HG02759 (cell line): ENCODE results near the gene CREB3.

ENCODE experiments used
- ATAC-seq: cut with Tn5 transposase; IDR thresholded peaks from one replicate; pipeline ENCODE4 v1.9.1; 2021; ENCODE audit warnings: mild to moderate bottlenecking, moderate library complexity; ENCODE audit not compliant: unreplicated experiment

Gene CREB3

DNA sequence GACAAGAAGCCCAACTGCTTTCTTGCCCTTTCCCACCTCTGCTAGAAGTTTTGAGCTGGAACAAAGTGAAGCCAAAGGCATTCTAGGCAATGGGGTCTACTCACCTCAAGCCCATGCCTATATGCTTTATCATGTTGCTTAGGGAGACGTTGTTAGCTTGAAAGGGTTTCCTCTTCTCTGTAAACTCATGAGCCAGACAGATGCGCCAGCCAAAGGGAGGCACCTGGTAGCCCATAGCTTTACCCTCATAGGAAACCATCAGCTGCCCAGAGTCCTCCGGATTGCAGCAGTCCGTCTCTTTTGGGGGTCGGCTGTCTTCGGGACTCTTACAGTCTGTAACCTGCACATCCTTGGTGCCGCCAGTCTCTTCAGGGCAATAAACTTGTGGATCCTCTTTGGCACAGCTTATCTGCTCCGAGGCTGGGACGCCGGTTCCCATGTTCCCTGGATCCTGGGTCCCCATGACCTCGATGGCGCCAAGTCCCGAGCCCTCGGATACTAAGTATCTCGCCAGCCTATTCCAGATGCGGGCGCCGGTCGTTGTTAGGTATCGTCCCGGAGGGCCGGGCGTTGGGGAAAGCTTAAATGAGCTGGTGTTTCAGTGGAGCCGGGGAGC is 15.9 kb downstream of the CREB3 start:
- no peak for ATAC-seq

DNA sequence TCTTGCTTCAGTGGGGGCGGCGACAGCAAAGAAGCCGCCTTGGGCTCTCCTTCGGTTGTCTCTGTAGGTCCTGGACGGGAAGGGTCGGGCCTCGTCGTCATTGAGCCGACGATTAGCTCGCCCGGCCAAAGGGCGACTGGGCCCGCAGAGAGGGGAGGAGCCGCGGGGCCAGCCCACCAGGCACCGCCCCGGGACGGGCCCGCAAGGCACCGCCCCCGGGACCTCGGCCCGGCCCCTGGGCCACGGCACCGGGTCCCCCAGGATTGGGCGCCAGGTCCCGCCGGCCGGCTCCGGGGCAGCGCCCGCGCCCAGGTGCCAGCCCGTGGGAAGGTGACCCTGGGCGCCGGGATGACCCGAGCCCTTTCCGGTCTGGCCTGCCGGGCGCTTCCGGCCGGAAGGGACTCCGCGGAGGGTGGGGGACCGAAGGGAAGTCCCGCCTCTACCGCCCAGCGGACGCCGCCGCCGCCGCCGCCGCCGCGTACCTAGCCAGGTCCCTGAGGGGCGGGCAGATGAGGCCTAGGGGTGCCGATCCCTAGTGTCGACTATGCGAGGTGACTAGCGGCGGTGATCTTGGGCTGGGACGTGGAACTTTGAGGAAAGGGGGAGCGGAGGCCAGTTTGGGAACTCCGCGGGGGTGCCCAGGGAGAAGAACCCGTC is 16.5 kb downstream of the CREB3 start, which contains the start of the genes GBA2 and RGP1:
Gene GBA2, minus strand, starts transcription at position 371 of the 657 bp plus-strand sequence. CDS start 524 bp downstream, outside the sequence.
Gene RGP1, plus strand, starts transcription at position 430 of the 657 bp plus-strand sequence. CDS start 469 bp downstream, outside the sequence.
- ATAC-seq = peak; percentile 85

- peak; percentile 24 for ATAC-seq
Measured at GRCh38 chr9:35749515-35750255, 17.2 kb downstream of the CREB3 start.

DNA sequence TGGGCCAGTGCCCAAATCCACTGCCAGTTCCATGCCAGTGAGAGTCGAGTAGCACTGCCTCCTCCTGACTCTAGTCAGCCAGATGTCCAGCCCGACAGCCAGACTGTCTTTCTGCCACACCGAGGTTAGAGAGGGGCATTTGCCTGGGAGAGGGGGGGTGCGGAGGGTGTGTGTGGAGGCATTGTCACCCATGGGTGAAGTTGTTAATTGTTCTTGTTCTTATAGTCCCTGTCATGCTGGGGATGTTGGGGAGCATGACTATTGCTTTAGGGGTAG is 17.7 kb downstream of the CREB3 start:
- no peak for ATAC-seq

GRCh38 chr9:35753466-35753865 is 21.0 kb downstream of the CREB3 start:
- ATAC-seq = no peak

GRCh38 chr9:35754264-35754663 is 21.8 kb downstream of the CREB3 start, which contains the start of gene MSMP:
Gene MSMP (minus strand): TSS chr9:35754276. CDS start chr9:35754129, 147 bp downstream.
- no peak for ATAC-seq

DNA sequence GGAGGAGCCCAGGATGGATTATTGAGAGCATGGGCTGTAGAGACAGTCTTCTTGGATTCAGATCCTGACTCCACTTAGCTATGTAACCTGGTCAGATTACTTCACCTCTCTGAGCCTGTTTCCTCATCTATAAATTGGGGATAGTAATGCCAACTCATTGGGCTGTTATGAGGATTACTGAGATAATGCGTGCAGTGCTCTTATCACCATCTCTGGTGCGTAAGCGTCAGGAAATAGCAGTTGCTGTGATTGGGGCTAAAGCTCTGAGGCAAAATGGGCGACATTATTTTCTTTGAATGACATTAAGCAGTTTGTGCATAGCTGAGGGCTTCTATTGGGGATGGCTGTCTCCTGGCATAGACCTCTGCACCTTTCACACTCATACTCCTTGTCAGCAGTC is 22.6 kb downstream of the CREB3 start:
- no peak for ATAC-seq

- peak; percentile 73 for ATAC-seq
Measured at GRCh38 chr9:35756275-35757225, 24.1 kb downstream of the CREB3 start.

- ATAC-seq = peak; percentile 45
Measured at GRCh38 chr9:35757226-35757891, 24.9 kb downstream of the CREB3 start.

GRCh38 chr9:35757892-35758275 is 25.4 kb downstream of the CREB3 start:
- no peak for ATAC-seq

- no peak for ATAC-seq
Measured at GRCh38 chr9:35758475-35759050, 26.1 kb downstream of the CREB3 start.

DNA sequence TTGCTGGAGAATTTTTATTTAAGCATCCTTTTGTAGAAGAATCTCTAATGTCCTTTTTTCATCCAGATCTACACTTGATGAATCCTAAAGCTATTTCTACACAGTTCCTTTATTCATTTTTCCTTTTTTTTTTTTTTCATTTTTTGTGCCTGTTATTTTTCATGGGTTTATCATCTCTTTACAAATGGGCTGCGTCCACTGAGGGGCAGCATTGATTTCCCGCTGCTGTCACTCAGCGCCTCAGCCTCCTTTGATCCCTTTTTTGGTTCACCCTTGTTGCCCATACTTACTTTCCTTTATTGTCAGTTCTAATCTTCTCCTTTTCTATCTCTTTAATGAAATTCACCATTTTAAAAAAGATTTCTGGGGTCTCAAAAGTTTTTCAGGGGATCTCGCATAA is 27.3 kb downstream of the CREB3 start:
- ATAC-seq = no peak

DNA sequence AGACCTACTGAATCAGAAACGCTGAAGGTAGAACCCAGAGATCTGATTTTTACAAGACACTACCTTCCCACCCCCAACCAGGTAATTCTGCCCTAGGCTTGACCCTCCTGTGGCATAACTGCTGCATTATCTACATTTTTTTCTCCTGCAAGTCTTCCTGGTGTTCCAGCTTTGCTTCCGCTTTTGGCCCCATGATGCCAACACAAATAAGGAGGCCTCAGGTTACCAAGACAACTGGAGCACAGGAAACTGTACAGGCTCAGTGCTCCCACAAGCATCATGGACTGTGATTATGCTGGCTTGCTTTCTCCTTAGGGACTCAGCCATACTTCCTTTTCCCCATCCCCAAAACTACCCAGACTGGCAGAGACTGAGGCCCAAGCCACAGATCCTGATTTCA is 28.2 kb downstream of the CREB3 start:
- no peak for ATAC-seq

DNA sequence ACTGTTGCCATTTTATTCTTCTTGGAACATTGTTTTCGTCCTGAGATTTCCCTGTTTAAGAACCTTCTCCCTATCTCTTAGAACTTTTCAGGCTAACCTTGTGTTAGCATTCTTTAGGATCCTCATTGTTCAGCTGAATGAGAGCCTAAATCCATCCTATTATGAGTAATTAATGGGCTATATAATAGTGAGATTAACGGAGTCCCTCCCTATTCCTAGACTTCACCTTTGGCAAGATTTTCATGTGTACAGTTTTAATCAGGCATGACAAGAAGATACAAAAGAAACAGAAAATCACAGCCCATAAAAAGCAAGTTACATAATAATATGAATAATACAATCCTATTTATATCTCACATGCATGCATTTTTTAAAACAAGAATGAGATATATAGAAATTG is 30.7 kb downstream of the CREB3 start:
- ATAC-seq = no peak

DNA sequence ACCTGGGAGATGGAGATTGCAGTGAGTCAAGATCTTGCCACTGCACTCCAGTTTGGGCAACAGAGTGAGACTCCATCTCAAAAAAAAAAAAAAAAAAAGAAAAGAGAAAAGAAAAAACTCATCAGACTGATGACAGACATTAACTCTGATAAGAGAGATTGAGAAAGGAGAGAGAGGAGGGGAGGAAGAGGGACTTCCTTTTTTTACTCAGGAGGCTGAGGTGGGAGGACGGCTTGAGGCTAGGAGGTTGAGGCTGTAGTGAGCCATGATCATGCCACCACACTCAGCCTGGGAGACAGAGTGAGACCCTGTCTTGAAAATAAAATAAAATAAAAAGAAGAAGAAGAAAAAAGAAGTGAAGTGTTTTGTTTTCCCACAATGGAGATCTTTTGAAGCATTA is 31.3 kb downstream of the CREB3 start:
- ATAC-seq = no peak

DNA sequence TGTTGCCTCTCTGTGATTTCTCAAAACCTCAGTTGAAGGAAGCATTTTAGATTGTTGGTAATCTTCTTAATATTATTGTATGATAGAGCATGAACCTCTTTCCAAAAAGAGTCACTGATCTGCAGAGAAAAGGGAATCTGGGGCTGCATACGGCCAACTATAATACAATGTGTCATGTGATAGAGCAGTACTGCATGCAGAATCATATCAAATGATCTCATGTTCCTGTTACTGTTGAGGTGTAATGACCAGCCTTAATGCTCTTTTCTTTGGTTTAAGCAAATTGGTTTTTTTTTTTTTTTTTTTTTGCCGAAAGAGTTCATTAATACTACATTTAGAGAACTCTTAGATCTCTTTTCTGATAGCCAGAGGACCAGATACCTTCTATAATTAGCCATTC is 34.5 kb downstream of the CREB3 start:
- ATAC-seq = no peak

DNA sequence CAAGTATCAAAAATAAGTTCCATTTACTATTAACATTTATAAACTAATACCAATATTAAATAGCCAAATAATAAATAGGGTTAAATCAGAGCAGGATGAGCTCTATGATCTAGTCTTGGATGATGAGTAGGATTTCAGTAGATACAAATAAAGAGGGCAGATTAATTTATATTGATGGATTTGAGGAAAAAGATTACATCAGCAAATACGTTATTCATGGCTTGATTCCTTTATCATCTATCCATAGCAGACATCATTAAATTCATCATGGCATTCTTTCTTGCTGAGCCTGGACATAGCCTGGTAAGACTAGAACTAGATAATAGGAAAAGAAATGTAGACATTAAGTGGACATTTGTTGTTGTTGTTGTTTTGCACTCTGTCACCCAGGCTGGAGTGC is 35.0 kb downstream of the CREB3 start:
- no peak for ATAC-seq

DNA sequence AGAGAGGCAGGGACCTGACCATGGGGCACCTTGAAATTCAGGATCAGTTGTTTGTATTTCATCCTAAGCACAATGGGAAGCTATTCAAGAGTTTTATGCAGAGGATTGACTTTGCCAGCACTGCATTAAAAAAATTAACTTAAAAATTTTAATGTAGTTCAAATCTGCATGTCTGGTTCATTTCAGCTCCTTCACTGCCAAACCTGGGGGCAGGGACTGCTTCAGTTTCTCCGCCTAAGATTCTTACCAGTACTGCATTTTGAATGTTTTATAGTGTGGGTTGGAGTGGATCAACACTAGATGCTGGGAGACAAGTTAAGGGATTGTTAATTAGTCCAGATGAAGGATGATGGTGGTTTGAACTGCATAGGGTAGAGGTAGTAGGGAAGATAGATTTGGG is 37.3 kb downstream of the CREB3 start:
- ATAC-seq = no peak

GRCh38 chr9:35771075-35771433 is 38.6 kb downstream of the CREB3 start:
- no peak for ATAC-seq

DNA sequence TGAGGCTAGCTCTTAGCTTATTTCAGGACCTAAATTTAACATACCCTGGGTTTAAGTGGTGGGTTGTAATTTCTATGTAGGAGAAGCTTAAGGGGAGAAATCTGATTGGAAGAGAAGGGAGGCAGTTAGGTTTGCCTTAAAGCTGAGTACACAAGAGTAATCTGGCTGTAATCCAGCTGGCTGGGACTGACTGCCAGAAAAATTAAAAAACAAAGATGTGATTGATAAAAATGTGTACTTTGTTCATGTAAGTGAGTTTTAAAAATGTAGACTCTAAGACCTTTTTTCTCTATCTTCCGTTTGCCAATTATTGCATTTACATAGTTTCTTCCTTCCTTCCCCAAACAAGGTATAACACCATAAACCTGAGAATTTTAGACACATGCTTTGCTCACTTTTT is 39.1 kb downstream of the CREB3 start:
- no peak for ATAC-seq
